Thyroid gland (tissue), 4 donors: Measurements from ENCODE around the gene CAPN5. TPM values are rescaled to one million over a fixed set of nuclear protein-coding genes. Genes with fewer than 3 reads are reported as not detected.

Source experiments
- DNase-seq, 2 donors: peaks; one replicate each; pipeline ENCODE4 v3.0.0-alpha.2; 2019
- H3K27ac ChIP-seq, 3 donors: fragments of 200-600 bp; sonication (generic); 1 replicate in 2 of 3; 2 replicates in 1 of 3; pipeline ENCODE4 v1.5.1; 2016 to 2019; ENCODE audit warnings: mild to moderate bottlenecking in 1 of 3, moderate library complexity in 1 of 3
- H3K27me3 ChIP-seq: fragments of 200-600 bp; sonication (generic); one replicate; pipeline ENCODE4 v1.5.1; 2019
- H3K36me3 ChIP-seq, 2 donors: fragments of 200-600 bp; sonication (generic); one replicate each; pipeline ENCODE4 v1.5.1; 2016 to 2019
- H3K4me1 ChIP-seq, 2 donors: fragments of 200-600 bp; sonication (generic); one replicate each; pipeline ENCODE4 v1.5.1; 2017 to 2019
- H3K4me3 ChIP-seq, 3 donors: fragments of 200-600 bp; sonication (generic); replicated peaks in 1 of 3; 1 replicate in 2 of 3; 2 replicates in 1 of 3; pipeline ENCODE4 v1.5.1; 2016; ENCODE audit warnings: mild to moderate bottlenecking in 1 of 3
- H3K9me3 ChIP-seq: fragments of 200-600 bp; sonication (generic); one replicate; pipeline ENCODE4 v1.5.1; 2017
- CTCF ChIP-seq, 6 experiments: fragments of 200-600 bp in 3 of 6; fragments of 450-650 bp in 3 of 6; sonication (generic) in 3 of 6; IDR thresholded peaks; one replicate each; pipeline ENCODE4 v1.5.1; 2016 to 2019; ENCODE audit warnings: antibody characterized with exemption in 6 of 6, mild to moderate bottlenecking in 2 of 6, inconsistent platforms in 1 of 6, moderate library complexity in 1 of 6
- POLR2A ChIP-seq, 2 donors: fragments of 450-650 bp; IDR thresholded peaks; one replicate each; pipeline ENCODE4 v1.6.1; 2017; ENCODE audit warnings: antibody characterized with exemption in 2 of 2, mild to moderate bottlenecking in 2 of 2, moderate library complexity in 1 of 2
- WGBS, 2 donors: methylation state at CpG; one replicate each; pipeline ENCODE4 v1.1.5; 2017; 5-methylcytosine and 5-hydroxymethylcytosine counted together
- intact Hi-C: fragments of 100-400 bp; cut with DNase I; formaldehyde crosslinking; loops from one replicate; pipeline ENCODE4 v1.15.1; 2023
- total RNA-seq, 4 donors: library from RNA; depleted of rRNA; stranded (reverse); fragments of >200 nt; gene quantifications; one replicate each; pipeline ENCODE4 v1.2.3, GENCODE V29; 2016

CAPN5 gene
- total RNA-seq, 4 donors from 2014 or later = 3.0 to 5.6 (median 4.1) TPM

- no peak for DNase-seq
- Histone ChIP-seq H3K27ac (no peak overlapping the region), H3K4me1 (no peaks in the 10 kb centered on the region), H3K4me3 (no peak overlapping the region), H3K27me3 (no peaks in the 10 kb centered on the region), H3K36me3 (no peaks in the 10 kb centered on the region), H3K9me3 (no peaks in the 10 kb centered on the region)
- 68 to 86% methylated on average over 7 of the region's 7 CpGs for WGBS, 2 donors
- no peak for TF ChIP-seq POLR2A (IDR thresholded peaks at IDR 0.05)
- TF ChIP-seq CTCF (IDR thresholded peaks at IDR 0.05) = no peak
- intact Hi-C loops = loop anchor here (5.0 kb wide), 1 partner anchor 355 kb away; no protein-coding TSS in a partner anchor
Observed at GRCh38 chr11:77092382-77092781, 25.6 kb downstream of the CAPN5 start.

DNA sequence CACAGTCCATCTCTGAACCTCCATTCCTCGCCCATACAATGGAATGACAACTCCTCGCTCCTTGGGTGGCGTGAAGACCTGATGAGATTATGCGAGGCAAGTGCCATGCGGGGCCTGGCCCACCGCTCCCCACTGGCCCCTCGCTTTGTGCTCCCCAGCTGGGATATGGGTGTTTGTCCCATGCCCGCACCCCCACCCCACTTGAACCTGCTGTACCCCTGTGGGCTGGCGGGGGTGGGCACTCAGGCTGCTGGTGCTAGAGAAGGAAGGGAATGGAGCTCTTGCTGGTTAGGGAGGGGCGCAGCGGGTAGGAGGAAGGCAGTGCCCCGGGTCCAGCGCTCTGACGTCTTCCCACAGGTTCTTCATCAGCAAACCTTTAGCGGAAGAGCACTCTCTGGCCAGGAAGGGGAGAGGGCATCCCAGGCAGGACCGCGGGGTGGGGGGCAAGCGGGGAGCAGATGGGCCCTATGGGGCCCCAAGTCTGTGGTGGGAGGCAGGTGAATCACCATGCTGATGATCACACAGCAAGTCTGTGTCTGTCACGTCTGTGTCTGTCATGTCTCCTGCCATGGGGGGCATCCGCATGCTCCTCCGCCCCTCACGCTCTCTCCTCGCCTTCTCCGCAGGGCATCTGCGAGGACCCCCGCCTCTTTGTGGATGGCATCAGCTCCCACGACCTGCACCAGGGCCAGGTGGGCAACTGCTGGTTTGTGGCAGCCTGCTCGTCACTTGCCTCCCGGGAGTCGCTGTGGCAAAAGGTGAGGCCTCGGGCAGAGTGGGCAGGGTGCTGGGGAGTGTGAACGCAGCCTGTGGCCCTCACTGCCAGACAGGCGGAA lies 26.5 kb downstream of the CAPN5 start:
- H3K27me3 ChIP-seq = no peaks in the 10 kb centered on the region
- intact Hi-C loops = loop anchor here (5.0 kb wide), 1 partner anchor 356 kb away; no protein-coding TSS in a partner anchor
- H3K4me3 ChIP-seq = no peak overlapping the region
- no peak overlapping the region for H3K27ac ChIP-seq
- WGBS, 2 donors = 91 to 93% methylated on average over 32 to 33 of the region's 33 CpGs
- no peaks in the 10 kb centered on the region for H3K4me1 ChIP-seq
- DNase-seq = no peak
- TF ChIP-seq CTCF (IDR thresholded peaks at IDR 0.05) (no peak), POLR2A (IDR thresholded peaks at IDR 0.05) (no peak)
- H3K9me3 ChIP-seq = no peaks in the 10 kb centered on the region
- H3K36me3 ChIP-seq = no peaks in the 10 kb centered on the region

GRCh38 chr11:77093987-77094840 lies 27.4 kb downstream of the CAPN5 start:
- H3K36me3 ChIP-seq = no peaks in the 10 kb centered on the region
- H3K27me3 ChIP-seq = no peaks in the 10 kb centered on the region
- intact Hi-C loops = loop anchor here (5.0 kb wide), 1 partner anchor 357 kb away; no protein-coding TSS in a partner anchor
- TF ChIP-seq CTCF (IDR thresholded peaks at IDR 0.05) (no peak), POLR2A (IDR thresholded peaks at IDR 0.05) (no peak)
- no peak for DNase-seq
- no peak overlapping the region for H3K27ac ChIP-seq
- H3K9me3 ChIP-seq = no peaks in the 10 kb centered on the region
- H3K4me3 ChIP-seq = no peak overlapping the region
- WGBS, 2 donors = 91 to 100% methylated on average over 1 to 6 of the region's 6 CpGs
- H3K4me1 ChIP-seq = no peaks in the 10 kb centered on the region

DNA sequence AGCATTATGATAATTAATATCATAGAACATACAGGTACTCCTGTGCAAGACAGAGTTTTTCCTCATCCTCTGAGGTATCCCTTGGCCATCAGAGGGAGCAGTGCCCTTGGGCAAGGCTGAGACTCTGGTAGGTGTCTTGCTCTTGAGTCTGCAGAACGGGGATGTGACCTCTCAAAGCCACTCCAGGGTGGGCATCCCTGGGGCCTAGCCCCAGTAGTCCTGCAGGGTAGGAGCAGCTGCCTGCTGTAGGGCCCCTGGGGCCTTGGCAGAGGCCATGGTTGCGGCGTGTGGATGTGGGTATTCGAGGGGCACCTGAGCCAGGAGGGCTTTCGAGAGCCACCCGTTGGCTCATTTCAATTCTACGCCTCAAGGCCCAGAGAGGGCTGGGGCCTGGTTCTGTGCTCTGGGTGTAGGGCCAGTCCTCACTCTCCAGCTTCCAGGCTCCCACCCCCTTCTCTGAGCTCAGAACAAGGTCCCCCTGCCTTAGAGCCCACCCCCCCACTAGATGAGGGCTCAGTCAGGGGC lies 28.1 kb downstream of the CAPN5 start:
- Histone ChIP-seq H3K36me3 (no peaks in the 10 kb centered on the region), H3K4me3 (no peak overlapping the region), H3K9me3 (no peaks in the 10 kb centered on the region), H3K27ac (no peak overlapping the region), H3K4me1 (no peaks in the 10 kb centered on the region), H3K27me3 (no peaks in the 10 kb centered on the region)
- TF ChIP-seq POLR2A (IDR thresholded peaks at IDR 0.05) = no peak
- no peak for TF ChIP-seq CTCF (IDR thresholded peaks at IDR 0.05)
- 88 to 95% methylated on average over 5 to 7 of the region's 7 CpGs for WGBS, 2 donors
- intact Hi-C loops = loop anchor here (5.0 kb wide), 1 partner anchor 358 kb away; no protein-coding TSS in a partner anchor
- DNase-seq = no peak
